HG03066 (cell line): ENCODE results near the gene DNAH8.

Experiments
- ATAC-seq: cut with Tn5 transposase; IDR thresholded peaks from one replicate; pipeline ENCODE4 v1.9.1; 2021; ENCODE audit warnings: low read depth; ENCODE audit not compliant: unreplicated experiment

Gene DNAH8

DNA sequence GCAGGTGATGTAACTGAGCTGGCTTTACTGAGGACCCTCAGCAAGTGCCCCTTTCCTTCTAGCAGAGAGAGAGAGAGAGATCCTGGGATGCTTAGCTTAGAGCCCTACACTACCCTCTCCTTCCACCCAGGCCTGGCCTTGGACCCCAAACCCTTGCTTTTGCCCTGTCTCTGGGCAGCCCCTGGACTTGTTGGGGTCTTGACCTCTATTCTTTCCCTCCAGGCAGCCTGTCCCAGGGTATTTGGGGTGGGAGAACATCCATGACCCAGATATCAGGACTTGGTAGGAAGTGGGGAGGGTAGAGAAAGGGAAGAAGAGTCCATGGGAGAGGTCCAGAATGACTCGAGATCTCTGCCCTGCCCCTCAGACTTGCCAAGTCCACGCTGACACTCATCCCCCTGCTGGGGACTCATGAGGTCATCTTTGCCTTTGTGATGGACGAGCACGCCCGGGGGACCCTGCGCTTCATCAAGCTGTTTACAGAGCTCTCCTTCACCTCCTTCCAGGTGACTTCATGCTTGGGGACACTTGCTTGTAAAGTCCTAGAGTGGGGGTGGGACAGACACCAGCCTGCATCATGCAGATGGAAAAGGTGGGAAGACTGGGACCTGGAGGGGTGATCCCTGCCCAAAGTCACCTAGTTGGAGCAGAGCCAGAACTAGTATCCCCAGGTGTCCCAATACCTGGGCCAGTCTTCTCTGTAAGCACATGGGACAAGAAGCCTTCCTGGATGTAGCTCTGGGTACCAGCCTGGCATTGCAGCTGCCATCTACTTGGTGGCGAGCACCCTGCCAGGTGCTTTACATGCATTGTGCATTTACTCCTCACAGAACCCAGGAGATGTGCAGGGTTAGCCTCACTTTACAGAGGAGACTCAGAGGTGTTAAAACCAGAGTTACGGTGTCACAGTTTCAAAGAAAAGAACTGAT, 364.4 kb downstream of the DNAH8 start:
- no peak for ATAC-seq
